Measurements from ENCODE around the gene MAPK14. TPM values are rescaled to one million over a fixed set of nuclear protein-coding genes. Genes with fewer than 3 reads are reported as not detected.

MAPK14 gene
- total and polyA plus RNA-seq, 10 of the 15 experiments (the other 5 are each of a cell fraction or from before 2014, with no cell fraction given): 12.5 to 59.5 (median 43.0) TPM

DNA sequence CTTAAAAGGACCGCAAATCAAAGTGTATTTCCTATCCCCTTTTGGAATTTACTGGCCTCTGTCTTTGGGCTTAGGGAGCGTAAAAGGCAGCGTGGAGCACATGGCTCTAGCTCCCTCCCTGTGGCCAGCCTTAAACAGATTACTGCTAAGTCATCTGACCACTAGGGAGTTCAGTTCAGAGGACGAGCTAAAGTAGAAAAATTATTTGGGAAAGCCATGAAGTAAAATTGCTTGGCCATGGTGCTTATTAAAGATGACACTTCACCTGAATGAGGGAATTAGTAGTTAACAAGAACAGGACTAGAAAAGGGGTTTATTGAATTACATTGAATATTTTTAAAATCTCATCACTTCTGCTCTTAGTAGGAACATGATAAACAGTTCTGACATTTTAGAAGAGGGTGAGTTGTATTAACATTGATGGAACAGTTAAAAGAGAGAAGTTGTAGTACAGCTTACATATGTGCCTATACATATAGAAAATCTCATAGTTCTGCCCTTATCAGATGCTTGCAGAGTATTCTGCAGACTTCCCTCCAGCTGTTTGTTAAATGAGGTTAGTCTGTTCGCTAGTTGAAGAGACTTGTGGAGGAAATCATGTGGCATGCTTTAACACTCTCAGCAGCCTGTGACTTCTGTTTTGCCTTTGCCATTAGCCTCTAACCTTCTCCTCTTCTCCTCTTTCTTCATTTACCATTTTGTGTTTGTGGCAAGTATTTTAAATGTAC lies 71.5 kb downstream of the MAPK14 start (continued):
- TF ChIP-seq, protein P1, sequence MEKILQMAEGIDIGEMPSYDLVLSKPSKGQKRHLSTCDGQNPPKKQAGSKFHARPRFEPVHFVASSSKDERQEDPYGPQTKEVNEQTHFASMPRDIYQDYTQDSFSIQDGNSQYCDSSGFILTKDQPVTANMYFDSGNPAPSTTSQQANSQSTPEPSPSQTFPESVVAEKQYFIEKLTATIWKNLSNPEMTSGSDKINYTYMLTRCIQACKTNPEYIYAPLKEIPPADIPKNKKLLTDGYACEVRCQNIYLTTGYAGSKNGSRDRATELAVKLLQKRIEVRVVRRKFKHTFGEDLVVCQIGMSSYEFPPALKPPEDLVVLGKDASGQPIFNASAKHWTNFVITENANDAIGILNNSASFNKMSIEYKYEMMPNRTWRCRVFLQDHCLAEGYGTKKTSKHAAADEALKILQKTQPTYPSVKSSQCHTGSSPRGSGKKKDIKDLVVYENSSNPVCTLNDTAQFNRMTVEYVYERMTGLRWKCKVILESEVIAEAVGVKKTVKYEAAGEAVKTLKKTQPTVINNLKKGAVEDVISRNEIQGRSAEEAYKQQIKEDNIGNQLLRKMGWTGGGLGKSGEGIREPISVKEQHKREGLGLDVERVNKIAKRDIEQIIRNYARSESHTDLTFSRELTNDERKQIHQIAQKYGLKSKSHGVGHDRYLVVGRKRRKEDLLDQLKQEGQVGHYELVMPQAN (conservative IDR thresholded peaks at IDR 0.05): no peak

GRCh38 chr6:36099869-36100483 lies 72.4 kb downstream of the MAPK14 start:
- ChIA-PET RAD21 (ENCODE audit: unreplicated experiment) (interaction anchor here (1.0 kb wide), 1 partner anchor 72 kb away, joined by 4 read pairs; the partner anchor contains the start of gene MAPK14), SMC1A (ENCODE audit: uncharacterized antibody, unreplicated experiment) (interaction anchor here (1.3 to 8.8 kb wide), 3 partner anchors 71 to 72 kb away, joined by 6 to 167 read pairs (median 7); partner anchors contain the start of gene MAPK14), CTCF (interaction anchor here (1.0 to 1.9 kb wide), 3 partner anchors 21 to 260 kb away, joined by 3 to 5 read pairs (median 4); partner anchors contain the start of gene MAPK14), POLR2A (interaction anchor here (1.4 kb wide), 1 partner anchor 71 kb away, joined by 3 read pairs; no protein-coding TSS in a partner anchor)
- DNase-seq (ENCODE audit: low read depth, low spot score) (no peak), ATAC-seq (no peak), FAIRE-seq (no peak)
- Histone ChIP-seq H2AFZ (ENCODE audit: control insufficient read depth, low read depth, low read length) (no peak overlapping the region), H3K9me3 (replicated peaks; ENCODE audit: control insufficient read depth, insufficient read depth, low read length) (no peaks in the 10 kb centered on the region), H3K27me3 (replicated peaks in 1 of 2; ENCODE audit: control insufficient read depth in 2 of 2, insufficient read depth in 2 of 2, low read length in 1 of 2) (no peaks in the 10 kb centered on the region), H3K79me2 (ENCODE audit: control insufficient read depth, insufficient read depth, low read length) (no peaks in the 10 kb centered on the region), H3K4me2 (ENCODE audit: control insufficient read depth, insufficient read depth) (no peak overlapping the region), H3K4me3 (no peak overlapping the region), H3K9ac (ENCODE audit: control insufficient read depth, insufficient read depth, low read length) (no peak overlapping the region), H3K36me3 (ENCODE audit: control insufficient read depth in 2 of 2, insufficient read depth in 2 of 2, low read length in 1 of 2) (peaks cover 3 to 15% of the 10 kb centered on the region in 2 experiments; a peak in 3 of 4 replicates), H4K20me1 (ENCODE audit: control insufficient read depth, insufficient read depth) (no peaks in the 10 kb centered on the region), H3K4me1 (ENCODE audit: control insufficient read depth, insufficient read depth, low read length) (peaks cover 3% of the 10 kb centered on the region; the same call in 1 of the 2 replicates), H3K27ac (ENCODE audit: control insufficient read depth, insufficient read depth) (no peak overlapping the region)
- in situ Hi-C loops (cut with MboI) (loop anchor here (5.0 kb wide), 1 partner anchor 73 kb away; the partner anchor contains the start of gene MAPK14), intact Hi-C loops (cut with micrococcal nuclease; ENCODE audit: unreplicated experiment) (no loop called here)
- BruUV-seq (replicated peaks): no TSS peak
- 72% methylated on average over 6 of the region's 6 CpGs for WGBS (ENCODE audit: insufficient coverage, insufficient replicate concordance, low lambda C conversion rate, missing lambda C conversion rate)
- TF ChIP-seq SP1 (IDR thresholded peaks at IDR 0.05; ENCODE audit: low read depth, low read length): no peak
- TF ChIP-seq ZBTB11 (CRISPR knock-in tag; IDR thresholded peaks at IDR 0.05): no peak
- TF ChIP-seq, protein P2, sequence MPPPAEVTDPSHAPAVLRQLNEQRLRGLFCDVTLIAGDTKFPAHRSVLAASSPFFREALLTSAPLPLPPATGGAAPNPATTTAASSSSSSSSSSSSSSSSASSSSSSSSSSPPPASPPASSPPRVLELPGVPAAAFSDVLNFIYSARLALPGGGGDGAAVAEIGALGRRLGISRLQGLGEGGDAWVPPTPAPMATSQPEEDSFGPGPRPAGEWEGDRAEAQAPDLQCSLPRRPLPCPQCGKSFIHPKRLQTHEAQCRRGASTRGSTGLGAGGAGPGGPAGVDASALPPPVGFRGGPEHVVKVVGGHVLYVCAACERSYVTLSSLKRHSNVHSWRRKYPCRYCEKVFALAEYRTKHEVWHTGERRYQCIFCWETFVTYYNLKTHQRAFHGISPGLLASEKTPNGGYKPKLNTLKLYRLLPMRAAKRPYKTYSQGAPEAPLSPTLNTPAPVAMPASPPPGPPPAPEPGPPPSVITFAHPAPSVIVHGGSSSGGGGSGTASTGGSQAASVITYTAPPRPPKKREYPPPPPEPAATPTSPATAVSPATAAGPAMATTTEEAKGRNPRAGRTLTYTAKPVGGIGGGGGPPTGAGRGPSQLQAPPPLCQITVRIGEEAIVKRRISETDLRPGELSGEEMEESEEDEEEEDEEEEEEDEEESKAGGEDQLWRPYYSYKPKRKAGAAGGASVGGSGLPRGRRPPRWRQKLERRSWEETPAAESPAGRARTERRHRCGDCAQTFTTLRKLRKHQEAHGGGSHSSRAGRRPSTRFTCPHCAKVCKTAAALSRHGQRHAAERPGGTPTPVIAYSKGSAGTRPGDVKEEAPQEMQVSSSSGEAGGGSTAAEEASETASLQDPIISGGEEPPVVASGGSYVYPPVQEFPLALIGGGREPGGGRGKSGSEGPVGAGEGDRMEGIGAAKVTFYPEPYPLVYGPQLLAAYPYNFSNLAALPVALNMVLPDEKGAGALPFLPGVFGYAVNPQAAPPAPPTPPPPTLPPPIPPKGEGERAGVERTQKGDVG (CRISPR knock-in tag; IDR thresholded peaks at IDR 0.05): no peak
- no peak for TF ChIP-seq CBX5 (IDR thresholded peaks at IDR 0.05; ENCODE audit: low read depth)
- no peak for TF ChIP-seq SPI1 (IDR thresholded peaks at IDR 0.05; ENCODE audit: borderline replicate concordance, insufficient read depth, low read depth, low read length)
